Pulmonary artery endothelial cell (primary cell): Measurements from ENCODE around the gene SST. TPM values are rescaled to one million over a fixed set of nuclear protein-coding genes. Genes with fewer than 3 reads are reported as not detected.
"Not testable (repeated sequence)": the region's sequence is repeated elsewhere in the genome, so short reads cannot be mapped to it uniquely, and the experiment has no call there.

ENCODE experiments used
- DNase-seq: peaks from one replicate; pipeline ENCODE4 v3.0.0-alpha.2; 2011; ENCODE audit warnings: low read depth, low spot score
- total RNA-seq: library from RNA; depleted of rRNA; stranded (reverse); fragments of >200 nt; gene quantifications from 2 replicates; pipeline ENCODE4 v1.2.3, GENCODE V29; 2014

The SST gene
- total RNA-seq, 1 donor from 2014 or later: not detected

DNA sequence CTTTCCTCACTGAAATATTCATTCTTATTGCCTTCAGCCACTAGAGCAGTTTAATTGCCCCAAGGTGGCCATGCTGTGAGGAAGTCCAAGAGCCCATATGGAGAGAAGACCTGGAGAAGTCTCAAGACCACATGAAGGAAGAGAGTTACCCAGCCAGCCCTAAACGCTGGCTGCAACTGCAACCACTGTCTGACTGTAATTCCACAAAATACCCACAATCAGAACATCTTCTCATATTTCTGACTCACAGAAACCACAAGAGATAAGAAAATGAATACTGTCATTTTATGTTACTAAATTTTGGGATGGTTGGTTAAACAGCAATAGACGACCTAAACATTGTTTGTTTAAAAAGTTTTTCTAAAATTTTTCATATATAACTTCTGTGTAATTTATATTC is 14.7 kb upstream of the SST start:
- DNase-seq: no peak

GRCh38 chr3:187684444-187684843 is 14.2 kb upstream of the SST start:
- no peak for DNase-seq

GRCh38 chr3:187681756-187682155 is 11.6 kb upstream of the SST start:
- not testable (repeated sequence) for DNase-seq

- DNase-seq: peak; percentile 36
These were observed 9.6 kb upstream of the SST start for GRCh38 chr3:187679638-187680396.

DNA sequence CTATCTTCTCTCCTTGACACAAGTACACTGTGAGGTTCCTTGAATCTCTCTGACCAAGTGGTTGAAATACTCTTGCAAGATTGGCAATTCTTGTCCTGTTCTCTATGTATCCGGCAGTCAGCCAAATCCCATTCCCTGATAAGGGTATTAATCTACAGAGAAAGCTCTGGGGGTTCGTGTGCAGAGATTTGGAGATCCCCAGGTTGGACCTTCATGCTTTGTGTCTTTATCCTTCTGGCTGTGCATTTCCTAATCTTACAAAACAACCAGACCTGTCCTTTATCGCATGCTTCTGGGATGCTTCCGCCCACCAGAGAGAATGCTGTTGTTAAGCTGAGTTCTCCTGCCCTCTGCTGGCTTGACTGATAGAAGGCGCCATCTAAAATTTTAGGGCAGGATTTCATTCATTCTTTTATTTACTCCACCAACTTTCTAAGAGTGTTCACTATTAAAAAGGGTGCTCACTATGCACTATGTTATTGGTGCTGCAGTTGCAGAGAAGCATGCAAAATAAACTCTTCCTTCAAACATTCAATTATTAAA is 8.6 kb upstream of the SST start:
- DNase-seq: peak; percentile 7

DNA sequence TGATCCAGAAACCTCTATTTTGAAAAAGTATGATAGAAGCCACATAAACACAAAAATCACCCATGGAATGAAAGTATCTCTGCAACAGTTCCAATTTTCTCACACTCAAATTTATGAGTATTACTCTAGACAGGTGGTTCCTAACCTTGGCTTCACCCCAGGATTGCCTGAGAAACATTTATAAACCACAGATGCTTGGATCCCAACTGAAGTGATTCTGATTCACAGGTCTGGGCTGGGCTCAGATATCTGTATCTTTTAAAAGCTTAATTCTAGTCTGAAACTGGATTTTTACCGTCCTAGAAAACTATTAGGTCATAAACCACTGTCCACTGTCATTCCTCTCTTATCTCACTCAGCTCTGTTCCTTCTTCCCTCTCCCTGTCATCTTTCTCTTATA is 7.4 kb upstream of the SST start:
- no peak for DNase-seq

- no peak for DNase-seq
These were observed 2.8 kb upstream of the SST start for GRCh38 chr3:187673012-187673411.

- DNase-seq: no peak
These were observed 2.7 kb downstream of the SST start for GRCh38 chr3:187667526-187667925.

DNA sequence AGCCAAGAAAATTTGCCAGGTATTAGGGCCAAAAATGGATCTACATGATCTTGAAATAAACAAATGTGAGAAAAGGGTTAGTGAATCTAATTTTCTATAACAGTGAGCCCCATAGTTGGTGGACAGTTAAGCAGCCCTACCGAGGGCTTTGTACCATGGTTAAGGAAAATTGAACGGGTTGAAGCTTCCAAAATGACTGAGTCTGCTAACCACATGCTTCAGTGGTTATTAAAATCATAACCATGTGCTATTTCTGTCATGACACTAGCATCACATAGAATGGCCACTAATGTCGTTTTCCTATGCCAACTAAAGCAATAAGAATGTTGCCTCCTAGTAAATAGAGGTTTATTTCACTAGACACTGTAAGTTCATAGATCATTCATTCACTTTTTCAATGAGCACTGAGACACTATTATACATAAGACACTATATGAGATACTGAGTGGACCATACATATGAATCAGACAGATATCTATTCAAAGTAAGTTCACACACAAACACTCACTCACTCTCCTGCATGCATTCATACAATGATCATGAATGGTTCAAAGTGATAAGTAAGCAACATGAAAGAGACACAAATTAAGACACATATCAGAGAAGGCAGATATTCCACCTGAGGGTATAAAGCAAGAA is 4.3 kb downstream of the SST start:
- no peak for DNase-seq

DNA sequence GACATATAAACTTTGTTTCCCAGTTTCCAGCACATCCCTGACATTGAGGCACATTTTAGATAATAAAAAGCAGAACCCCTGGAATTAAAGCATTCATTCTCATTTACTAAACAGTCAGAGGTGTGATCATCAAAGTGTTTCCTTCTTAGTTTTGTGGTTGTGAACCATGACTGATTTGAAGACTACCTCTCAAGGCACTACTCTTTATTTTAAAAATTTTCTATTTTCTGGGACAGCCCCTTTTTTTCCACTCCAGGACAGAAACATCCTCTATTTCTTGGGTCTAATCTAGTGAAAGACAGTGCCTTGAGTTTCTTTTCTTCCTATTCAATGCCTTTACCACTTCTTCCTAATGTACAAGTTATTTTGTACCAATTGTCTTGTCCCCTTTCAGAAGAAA is 5.2 kb downstream of the SST start:
- no peak for DNase-seq

DNA sequence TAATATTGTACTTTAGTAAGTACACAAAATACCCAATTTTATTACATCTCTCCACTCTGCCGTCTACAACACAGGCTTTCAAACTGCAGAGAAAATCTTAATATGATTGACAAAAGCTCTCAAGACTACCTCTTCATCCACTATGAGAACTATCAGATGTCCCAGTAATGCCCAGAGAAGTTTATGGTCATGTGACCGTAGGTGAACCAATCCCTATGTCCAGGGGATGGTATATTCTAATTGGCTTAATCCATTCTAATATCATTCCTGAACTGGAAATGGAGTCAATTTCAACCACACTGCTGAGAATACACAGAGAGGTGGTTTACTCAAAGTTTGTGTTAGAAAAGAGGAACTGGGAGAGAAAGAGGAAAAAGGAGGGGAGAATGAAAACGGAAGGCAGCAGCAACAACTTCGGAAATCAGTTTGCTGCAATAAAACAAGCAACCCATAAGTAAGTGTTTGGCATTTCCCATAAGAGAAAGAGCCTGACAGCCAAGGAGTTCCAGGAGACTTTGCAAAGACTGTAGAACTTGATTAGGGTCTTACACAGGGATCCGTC is 7.3 kb downstream of the SST start:
- no peak for DNase-seq

DNA sequence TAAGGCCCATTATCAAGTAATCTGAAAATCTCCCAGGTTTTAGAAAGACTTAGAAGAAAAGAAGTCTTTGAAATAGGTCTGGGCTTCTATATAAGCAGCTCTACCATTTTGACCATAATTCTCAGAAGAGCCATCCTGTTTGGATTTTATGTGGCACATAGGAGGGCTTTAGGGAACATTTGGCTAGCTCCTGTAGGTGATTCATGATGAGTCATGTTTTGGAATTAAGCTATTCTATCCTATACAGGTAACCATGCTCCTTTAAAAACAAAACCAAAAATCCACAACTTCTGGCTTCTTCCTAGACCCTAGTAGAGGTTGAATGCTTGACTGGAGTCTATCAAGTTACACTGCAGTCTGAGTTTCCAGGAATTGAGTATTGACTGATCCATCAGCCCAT is 8.9 kb downstream of the SST start:
- no peak for DNase-seq

GRCh38 chr3:187651282-187651681 is 18.9 kb downstream of the SST start:
- DNase-seq: no peak

DNA sequence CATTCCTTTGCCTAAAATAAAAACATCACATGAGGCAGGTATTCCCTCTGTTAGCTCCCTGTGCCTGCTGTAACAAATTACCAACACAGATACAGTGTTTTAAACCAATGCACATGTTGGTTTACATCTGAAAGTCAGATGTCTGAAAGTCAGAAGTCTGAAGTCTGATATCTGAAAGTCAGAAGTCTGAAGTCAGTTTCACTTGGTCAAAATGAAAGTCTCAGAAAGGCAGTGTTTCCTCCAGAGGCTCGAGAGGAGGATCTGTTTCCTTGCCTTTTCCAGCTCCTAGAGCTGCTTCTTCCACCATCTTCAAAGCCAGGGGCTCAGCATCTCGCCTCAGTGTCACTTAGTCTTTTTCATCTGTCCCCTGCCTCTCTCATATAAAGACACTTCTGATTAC is 22.0 kb downstream of the SST start:
- no peak for DNase-seq

- DNase-seq: no peak
These were observed 23.1 kb downstream of the SST start for GRCh38 chr3:187646906-187647660.

DNA sequence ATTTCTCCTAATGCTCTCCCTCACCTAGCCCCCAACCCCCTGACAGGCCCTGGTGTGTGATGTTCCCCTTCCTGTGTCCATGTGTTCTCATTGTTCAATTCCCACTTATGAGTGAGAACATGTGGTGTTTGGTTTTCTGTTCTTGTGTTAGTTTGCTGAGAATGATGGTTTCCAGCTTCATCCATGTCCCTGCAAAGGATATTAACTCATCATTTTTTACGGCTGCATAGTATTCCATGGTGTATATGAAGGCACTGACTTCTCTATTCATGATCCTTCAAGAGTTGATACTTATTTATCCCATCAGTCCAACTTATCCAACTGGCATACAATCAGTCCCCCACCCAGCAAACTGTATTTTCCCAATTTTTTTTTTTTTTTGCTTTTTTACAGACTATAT is 24.8 kb downstream of the SST start:
- DNase-seq: not testable (repeated sequence)

DNA sequence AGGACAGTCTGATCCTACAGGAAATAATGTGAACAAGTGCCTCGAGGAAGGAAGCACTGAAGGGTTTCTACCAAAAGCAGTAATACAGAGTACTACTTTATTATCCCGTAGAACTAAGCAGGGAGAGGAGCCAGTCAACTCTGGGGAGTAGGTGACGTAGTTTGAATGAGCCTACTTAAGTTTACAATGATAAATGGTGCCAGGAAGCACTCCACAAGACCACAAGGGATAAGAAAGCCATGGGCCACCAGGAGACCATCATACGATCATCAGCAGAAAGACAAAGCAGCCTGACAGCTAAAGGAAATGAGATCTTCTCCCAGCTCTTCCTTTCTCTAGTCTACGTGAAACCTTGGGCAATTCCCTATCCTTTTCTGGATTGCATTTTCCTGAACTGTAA is 27.3 kb downstream of the SST start:
- DNase-seq: no peak

- DNase-seq: no peak
These were observed 28.7 kb downstream of the SST start for GRCh38 chr3:187641320-187642016.

DNA sequence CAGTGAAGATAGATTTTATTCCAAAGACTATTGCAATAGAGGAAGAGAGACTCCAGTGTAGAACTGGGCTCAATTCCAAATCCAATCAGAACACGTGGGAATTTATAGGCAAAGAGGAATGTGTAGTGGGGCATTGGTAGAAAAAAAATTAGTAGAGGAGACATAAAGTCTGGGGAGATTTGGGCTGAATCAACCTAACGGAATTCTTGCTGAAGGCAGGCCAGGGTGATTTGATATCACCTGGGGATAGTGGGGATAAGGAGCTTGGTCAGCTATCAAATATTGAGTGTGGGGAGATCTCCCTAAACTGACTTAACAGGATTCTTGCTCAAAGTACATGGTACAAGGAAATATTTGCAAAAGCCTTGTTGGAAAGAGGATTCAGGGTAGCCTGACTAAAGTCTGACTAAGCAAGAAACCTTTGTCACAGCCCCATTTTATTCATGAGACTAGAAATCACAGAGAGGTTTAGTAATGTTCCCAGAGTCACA is 29.6 kb downstream of the SST start:
- DNase-seq: no peak

- no peak for DNase-seq
These were observed 30.1 kb downstream of the SST start for GRCh38 chr3:187639927-187640568.

DNA sequence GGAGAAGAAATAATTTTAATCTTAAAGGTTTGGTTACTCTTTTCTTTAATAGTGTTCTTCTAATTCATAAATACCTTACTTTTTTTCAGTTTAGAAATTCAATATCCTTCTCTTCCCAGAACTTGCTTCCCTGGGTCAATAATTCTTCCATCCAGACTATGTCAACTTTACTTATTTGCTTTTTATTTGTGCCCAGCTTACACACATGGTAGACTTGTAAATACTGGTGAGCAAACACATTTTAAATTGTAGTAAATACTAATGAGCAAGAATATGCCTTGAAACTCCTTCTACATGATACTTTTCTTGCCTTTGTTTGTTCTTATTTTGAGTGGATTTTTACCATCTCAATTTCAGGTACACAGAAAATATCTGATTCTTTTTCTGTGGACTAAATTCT is 33.7 kb downstream of the SST start:
- DNase-seq: no peak
